CD4-positive, alpha-beta memory T cell (primary cell): ENCODE results near the gene NCOA6. TPM values are rescaled to one million over a fixed set of nuclear protein-coding genes. Genes with fewer than 3 reads are reported as not detected.

Experiments used
- CTCF ChIA-PET: fragments of 350-600 bp; sonication (Branson Sonifier 250); formaldehyde crosslinking; loops from one replicate; lab custom pipeline; 2021; ENCODE audit warnings: inconsistent platforms; ENCODE audit not compliant: partially characterized antibody; lab: Charles Lee
- POLR2A ChIA-PET: fragments of 350-600 bp; sonication (Branson Sonifier 250); formaldehyde crosslinking; loops from one replicate; lab custom pipeline; 2021; ENCODE audit not compliant: partially characterized antibody; lab: Charles Lee
- DNase-seq, 5 donors: peaks; one replicate each; pipeline versions ENCODE4 v3.0.0 to v3.0.0-alpha.2; 2020 to 2022; ENCODE audit warnings: mixed read lengths in 1 of 5
- H3K27ac ChIP-seq: one replicate; pipeline ENCODE4 v1.7.0; 2013; ENCODE audit warnings: low read depth, low read length
- H3K27me3 ChIP-seq: 2 replicates; pipeline ENCODE4 v1.7.0; 2013; ENCODE audit warnings: mild to moderate bottlenecking, low read length, moderate library complexity; ENCODE audit not compliant: insufficient read depth
- H3K36me3 ChIP-seq: 2 replicates; pipeline ENCODE4 v1.7.0; 2013; ENCODE audit warnings: mild to moderate bottlenecking, low read length, moderate library complexity; ENCODE audit not compliant: insufficient read depth
- H3K4me1 ChIP-seq: 2 replicates; pipeline ENCODE4 v1.7.0; 2013; ENCODE audit warnings: mild to moderate bottlenecking, low read length, moderate library complexity; ENCODE audit not compliant: insufficient read depth
- H3K4me3 ChIP-seq, 2 donors: one replicate each; pipeline ENCODE4 v1.7.0; 2013; ENCODE audit warnings: low read length in 2 of 2, mild to moderate bottlenecking in 1 of 2
- H3K9me3 ChIP-seq, 2 donors: one replicate each; pipeline ENCODE4 v1.7.0; 2013; ENCODE audit warnings: low read length in 2 of 2, control low read depth in 1 of 2; ENCODE audit not compliant: control insufficient read depth in 1 of 2
- H3K27ac Mint-ChIP-seq, 7 donors: one replicate each; pipeline ENCODE4 v1.8.0; 2020 to 2021; ENCODE audit warnings: mixed read lengths in 7 of 7, mild to moderate bottlenecking in 6 of 7, inconsistent platforms in 3 of 7, moderate library complexity in 3 of 7
- H3K27me3 Mint-ChIP-seq, 2 donors: one replicate each; pipeline ENCODE4 v1.8.0; 2020 to 2021; ENCODE audit warnings: mixed read lengths in 2 of 2
- H3K36me3 Mint-ChIP-seq, 2 donors: one replicate each; pipeline ENCODE4 v1.8.0; 2020 to 2021; ENCODE audit warnings: mixed read lengths in 2 of 2, inconsistent platforms in 1 of 2, mild to moderate bottlenecking in 1 of 2
- H3K4me1 Mint-ChIP-seq, 4 donors: one replicate each; pipeline ENCODE4 v1.8.0; 2020 to 2021; ENCODE audit warnings: mixed read lengths in 4 of 4, mild to moderate bottlenecking in 1 of 4
- H3K4me3 Mint-ChIP-seq, 8 donors: one replicate each; pipeline ENCODE4 v1.8.0; 2020 to 2021; ENCODE audit warnings: mixed read lengths in 8 of 8, mild to moderate bottlenecking in 7 of 8, moderate library complexity in 6 of 8, inconsistent platforms in 3 of 8
- H3K9me3 Mint-ChIP-seq, 8 donors: one replicate each; pipeline ENCODE4 v1.8.0; 2020 to 2021; ENCODE audit warnings: mixed read lengths in 8 of 8, mild to moderate bottlenecking in 5 of 8, inconsistent platforms in 3 of 8, moderate library complexity in 1 of 8
- intact Hi-C: fragments of 100-400 bp; cut with micrococcal nuclease; formaldehyde crosslinking; loops from one replicate; pipeline ENCODE4 v1.15.1; 2023
- polyA plus RNA-seq, 2 donors: library from polyadenylated mRNA; unstranded; fragments of 300-500 nt; fragmentation: Illumina TruSeq; gene quantifications; one replicate each; pipeline ENCODE4 v1.2.3, GENCODE V29; 2021
- total RNA-seq, 2 experiments: library from RNA; stranded (reverse); gene quantifications; one replicate each; pipeline ENCODE4 v1.2.3, GENCODE V29; 2021

The NCOA6 gene
- total and polyA plus RNA-seq, 4 experiments from 2014 or later, result 0.60 to 29.9 (median 21.2) TPM

DNA sequence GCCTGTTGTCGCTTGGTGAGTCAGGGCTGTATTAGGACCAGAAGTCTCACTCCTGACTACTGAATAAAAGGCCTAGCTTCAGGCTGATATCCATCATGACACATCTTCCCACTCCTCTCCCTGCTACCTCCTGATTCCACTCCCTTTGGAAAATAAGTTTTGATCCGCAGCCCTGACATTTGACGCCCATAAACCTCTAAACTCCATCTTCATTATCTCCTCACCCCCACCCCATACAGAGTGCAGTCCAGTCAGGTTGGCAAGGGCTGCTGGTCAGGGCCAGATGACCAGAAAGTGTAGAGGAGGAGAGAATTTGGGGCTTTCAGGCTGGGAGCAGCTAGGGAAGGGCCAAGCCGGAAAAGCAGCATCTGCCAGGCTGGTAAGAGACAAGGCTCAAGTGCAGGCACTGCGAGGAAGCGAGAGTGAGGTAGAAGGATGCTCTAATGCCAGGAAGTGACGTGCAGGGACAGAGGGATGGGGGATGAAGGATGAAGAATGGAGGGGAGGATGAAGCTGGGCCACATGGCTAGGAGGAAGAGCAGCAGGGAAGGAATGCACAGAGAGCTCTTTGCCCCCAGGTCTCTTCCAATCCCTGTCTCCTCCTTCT lies 46.0 kb upstream of the NCOA6 start:
- peak overlapping the region in 7 of 8 donors; percentile 36 to 88 (median 84) for H3K4me3 Mint-ChIP-seq
- no peaks in the 10 kb centered on the region for H3K27me3 ChIP-seq
- ChIA-PET POLR2A (interaction anchor here (2.1 kb wide), 1 partner anchor 46 kb away, joined by 11 read pairs; the partner anchor contains the start of gene NCOA6), CTCF (interaction anchor here (0.8 to 7.2 kb wide), 5 partner anchors 9 to 85 kb away, joined by 3 to 100 read pairs (median 4); partner anchors contain the start of genes GSS and MYH7B)
- H3K9me3 Mint-ChIP-seq, result no peaks in the 10 kb centered on the region
- DNase-seq, result no peak
- H3K4me1 Mint-ChIP-seq, result peaks cover 39 to 75% (median 57%) of the 10 kb centered on the region in 4 donors
- peaks cover 0 to 3% of the 10 kb centered on the region in 2 donors for H3K36me3 Mint-ChIP-seq
- H3K27me3 Mint-ChIP-seq, result no peaks in the 10 kb centered on the region
- H3K9me3 ChIP-seq, result no peaks in the 10 kb centered on the region
- intact Hi-C loops, result loop anchor here (2.0 to 10.0 kb wide), 3 partner anchors 197 to 569 kb away; partner anchors contain the start of genes AHCY, EDEM2 and PIGU
- H3K27ac ChIP-seq, result no peak overlapping the region
- H3K4me3 ChIP-seq, result no peak overlapping the region
- H3K36me3 ChIP-seq, result no peaks in the 10 kb centered on the region
- peaks cover 47% of the 10 kb centered on the region for H3K4me1 ChIP-seq
- peak overlapping the region in 6 of 7 donors; percentile 55 to 94 (median 76) for H3K27ac Mint-ChIP-seq

GRCh38 chr20:34864216-34864615 lies 38.8 kb upstream of the NCOA6 start:
- H3K27ac ChIP-seq, result no peak overlapping the region
- H3K4me1 Mint-ChIP-seq, result peaks cover 4 to 8% (median 5%) of the 10 kb centered on the region in 4 donors
- H3K36me3 ChIP-seq, result peaks cover 2% of the 10 kb centered on the region
- intact Hi-C loops, result no loop called here
- POLR2A ChIA-PET, result interaction anchor here (1.0 kb wide), 1 partner anchor 8 kb away, joined by 4 read pairs; the partner anchor contains the start of gene GGT7
- no peak overlapping the region for H3K4me3 ChIP-seq
- CTCF ChIA-PET, result interaction anchor here (1.6 kb wide), 1 partner anchor 9 kb away, joined by 4 read pairs; the partner anchor contains the start of gene GGT7
- H3K9me3 ChIP-seq, result no peaks in the 10 kb centered on the region
- H3K27me3 ChIP-seq, result no peaks in the 10 kb centered on the region
- no peak for DNase-seq
- no peaks in the 10 kb centered on the region for H3K4me1 ChIP-seq
- no peak overlapping the region for H3K4me3 Mint-ChIP-seq
- H3K36me3 Mint-ChIP-seq, result peaks cover 29 to 30% of the 10 kb centered on the region in 2 donors
- H3K27ac Mint-ChIP-seq, result peak overlapping the region in 1 of 7 donors; percentile 13
- H3K9me3 Mint-ChIP-seq, result no peaks in the 10 kb centered on the region
- H3K27me3 Mint-ChIP-seq, result no peaks in the 10 kb centered on the region

DNA sequence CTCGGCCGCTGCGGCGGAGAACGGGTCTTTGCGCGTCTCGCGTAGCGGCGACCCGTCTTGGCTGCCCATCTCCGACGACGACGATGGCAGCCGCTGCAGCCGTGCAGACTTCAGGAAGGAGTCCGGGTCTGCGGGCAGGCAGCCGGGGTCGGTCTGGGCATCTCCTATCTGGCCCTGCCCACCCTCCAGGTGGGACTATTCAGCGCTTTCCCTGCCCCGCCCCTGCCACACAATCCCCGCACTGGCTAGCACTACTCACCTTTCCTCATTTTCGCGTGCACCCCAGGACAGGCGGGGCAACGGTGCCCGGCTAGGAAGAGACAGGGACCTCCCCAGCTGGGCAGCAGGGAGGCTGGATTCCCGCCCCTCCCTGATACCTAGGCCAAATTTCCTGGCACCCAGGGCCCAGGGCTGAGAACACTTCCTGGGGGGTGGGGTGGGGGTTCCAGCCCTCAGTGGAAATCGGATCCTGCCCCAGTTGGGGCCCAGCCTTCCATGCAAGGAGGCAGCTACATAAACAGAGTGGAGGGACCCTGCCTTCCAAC lies 38.0 kb upstream of the NCOA6 start:
- Histone ChIP-seq H3K27ac (no peak overlapping the region), H3K4me1 (no peaks in the 10 kb centered on the region), H3K27me3 (no peaks in the 10 kb centered on the region), H3K4me3 (no peak overlapping the region), H3K9me3 (no peaks in the 10 kb centered on the region), H3K36me3 (peaks cover 2% of the 10 kb centered on the region)
- Mint-ChIP-seq H3K4me1 (peaks cover 4 to 8% (median 5%) of the 10 kb centered on the region in 4 donors), H3K27me3 (no peaks in the 10 kb centered on the region), H3K27ac (peak overlapping the region in 1 of 7 donors; percentile 60), H3K9me3 (no peaks in the 10 kb centered on the region), H3K36me3 (peaks cover 30 to 31% of the 10 kb centered on the region in 2 donors), H3K4me3 (no peak overlapping the region)
- DNase-seq, result no peak
- intact Hi-C loops, result no loop called here
- ChIA-PET CTCF (interaction anchor here (1.6 kb wide), 1 partner anchor 10 kb away, joined by 4 read pairs; the partner anchor contains the start of gene GGT7), POLR2A (interaction anchor here (1.0 kb wide), 1 partner anchor 9 kb away, joined by 4 read pairs; the partner anchor contains the start of gene GGT7)

DNA sequence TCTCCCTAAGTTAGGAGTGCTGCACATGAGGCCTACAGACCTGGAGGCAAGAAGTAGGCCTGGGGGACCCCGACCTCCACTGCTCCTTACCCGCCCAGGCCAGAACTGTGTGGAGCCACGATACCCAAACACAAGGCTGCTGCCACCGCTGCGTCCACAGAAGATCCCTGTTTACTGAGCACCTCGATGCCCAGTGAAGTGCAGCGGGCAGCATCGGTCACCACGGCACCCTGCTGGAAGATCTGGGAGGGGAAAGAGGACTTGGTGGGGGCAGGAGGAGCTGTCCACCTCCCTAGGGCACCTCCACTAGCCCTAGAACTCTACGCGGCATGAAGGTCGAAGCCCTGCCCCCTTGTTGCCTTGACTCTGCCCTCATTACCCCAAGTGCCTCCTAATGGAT lies 37.3 kb upstream of the NCOA6 start:
- peak overlapping the region in 3 of 7 donors; percentile 36 to 50 (median 43) for H3K27ac Mint-ChIP-seq
- no peaks in the 10 kb centered on the region for H3K9me3 Mint-ChIP-seq
- no peak overlapping the region for H3K4me3 Mint-ChIP-seq
- intact Hi-C loops, result no loop called here
- H3K36me3 Mint-ChIP-seq, result peaks cover 34 to 36% of the 10 kb centered on the region in 2 donors
- Histone ChIP-seq H3K27me3 (no peaks in the 10 kb centered on the region), H3K4me3 (no peak overlapping the region), H3K36me3 (peaks cover 2% of the 10 kb centered on the region), H3K27ac (no peak overlapping the region), H3K4me1 (no peaks in the 10 kb centered on the region), H3K9me3 (no peaks in the 10 kb centered on the region)
- H3K27me3 Mint-ChIP-seq, result no peaks in the 10 kb centered on the region
- no peak for DNase-seq
- ChIA-PET POLR2A (no interaction called here), CTCF (no interaction called here)
- H3K4me1 Mint-ChIP-seq, result peaks cover 4 to 8% (median 5%) of the 10 kb centered on the region in 4 donors

DNA sequence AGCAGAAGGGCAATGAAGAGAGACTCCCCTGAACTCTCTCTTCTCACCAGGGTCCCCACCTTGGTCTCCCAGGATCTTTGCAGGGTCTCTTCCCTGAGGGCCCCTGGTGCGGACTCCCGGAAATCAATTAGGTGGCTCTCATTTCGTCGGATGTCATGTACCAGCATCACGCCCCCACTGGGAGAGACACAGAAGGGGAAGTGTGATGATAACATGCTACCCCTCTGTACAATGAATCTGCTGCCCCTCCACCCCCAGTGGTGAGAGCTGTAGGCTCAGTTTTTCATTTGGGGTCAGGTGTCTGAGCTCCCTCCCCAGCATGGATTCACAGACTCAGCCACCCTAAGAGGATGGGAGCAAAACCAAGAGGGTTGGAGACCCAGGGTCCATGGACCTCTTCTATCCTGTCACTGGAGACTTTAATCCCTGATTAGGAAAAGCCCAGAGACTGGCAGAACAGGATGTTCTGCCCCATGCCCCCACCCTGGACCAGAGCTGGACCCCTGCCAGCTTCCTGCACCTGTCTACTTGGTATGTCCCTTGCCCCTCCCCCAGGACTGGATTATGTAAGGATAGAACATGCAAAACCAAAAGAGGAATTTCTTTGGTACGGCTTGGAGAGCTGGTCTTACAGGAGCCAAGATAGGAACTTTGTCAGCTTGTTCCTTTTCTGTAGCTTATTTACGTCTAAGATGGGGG lies 36.1 kb upstream of the NCOA6 start:
- POLR2A ChIA-PET, result no interaction called here
- no peaks in the 10 kb centered on the region for H3K9me3 ChIP-seq
- no peak for DNase-seq
- Mint-ChIP-seq H3K27ac (peak overlapping the region in 1 of 7 donors; percentile 46), H3K4me1 (peaks cover 0 to 6% (median under 1%) of the 10 kb centered on the region in 4 donors), H3K9me3 (no peaks in the 10 kb centered on the region), H3K4me3 (no peak overlapping the region), H3K27me3 (no peaks in the 10 kb centered on the region), H3K36me3 (peaks cover 33 to 36% of the 10 kb centered on the region in 2 donors)
- no peak overlapping the region for H3K27ac ChIP-seq
- no peaks in the 10 kb centered on the region for H3K4me1 ChIP-seq
- no peaks in the 10 kb centered on the region for H3K27me3 ChIP-seq
- peaks cover 2% of the 10 kb centered on the region for H3K36me3 ChIP-seq
- CTCF ChIA-PET, result no interaction called here
- H3K4me3 ChIP-seq, result no peak overlapping the region
- intact Hi-C loops, result no loop called here

GRCh38 chr20:34859826-34860545 lies 34.5 kb upstream of the NCOA6 start:
- H3K4me3 ChIP-seq, result no peak overlapping the region
- H3K27me3 Mint-ChIP-seq, result no peaks in the 10 kb centered on the region
- POLR2A ChIA-PET, result interaction anchor here (0.8 kb wide), 1 partner anchor 12 kb away, joined by 3 read pairs; no protein-coding TSS in a partner anchor
- H3K27me3 ChIP-seq, result no peaks in the 10 kb centered on the region
- no peak overlapping the region for H3K27ac Mint-ChIP-seq
- no peak overlapping the region for H3K27ac ChIP-seq
- intact Hi-C loops, result no loop called here
- H3K36me3 ChIP-seq, result peaks cover 6% of the 10 kb centered on the region
- CTCF ChIA-PET, result interaction anchor here (0.7 to 1.2 kb wide), 2 partner anchors 13 to 17 kb away, joined by 3 to 6 read pairs; partner anchors contain the start of gene GGT7
- no peaks in the 10 kb centered on the region for H3K4me1 ChIP-seq
- H3K9me3 ChIP-seq, result no peaks in the 10 kb centered on the region
- H3K9me3 Mint-ChIP-seq, result no peaks in the 10 kb centered on the region
- DNase-seq, result no peak
- H3K4me3 Mint-ChIP-seq, result no peak overlapping the region
- H3K4me1 Mint-ChIP-seq, result peaks cover 0 to 4% (median 0%) of the 10 kb centered on the region in 4 donors
- H3K36me3 Mint-ChIP-seq, result peaks cover 37 to 43% of the 10 kb centered on the region in 2 donors
